AG04449 (cell line): ENCODE results near the gene GRIK2.

Experiments used
- CTCF ChIA-PET: fragments of 350-600 bp; formaldehyde crosslinking; extraction: SDS; loops from one replicate; lab custom pipeline; 2021; ENCODE audit warnings: antibody characterized with exemption; lab: Yijun Ruan, JAX
- POLR2A ChIA-PET: fragments of 400-600, 350-600 bp; formaldehyde crosslinking; extraction: SDS; loops from one replicate; lab custom pipeline; 2020; ENCODE audit warnings: antibody characterized with exemption, inconsistent platforms; lab: Yijun Ruan, JAX
- DNase-seq: peaks from one replicate; pipeline ENCODE4 v3.0.0-alpha.2; 2010; ENCODE audit warnings: low read depth, low spot score
- H3K4me3 ChIP-seq: 2 replicates; pipeline ENCODE4 v1.5.1; 2011; ENCODE audit warnings: low read depth, mild to moderate bottlenecking, control low read depth, low read length
- CTCF ChIP-seq: IDR thresholded peaks from one replicate; pipeline ENCODE4 v1.5.1; 2011; ENCODE audit warnings: mild to moderate bottlenecking, moderate library complexity, low read length, control low read depth, inconsistent platforms; ENCODE audit not compliant: insufficient read depth; ENCODE audit errors: missing control alignments

GRIK2 gene

GRCh38 chr6:101733899-101734298 is 340.4 kb downstream of the GRIK2 start:
- POLR2A ChIA-PET, result no interaction called here
- no peak for DNase-seq
- TF ChIP-seq CTCF, result no peak
- H3K4me3 ChIP-seq, result no peak overlapping the region
- CTCF ChIA-PET, result no interaction called here

- no peak overlapping the region for H3K4me3 ChIP-seq
- ChIA-PET POLR2A (no interaction called here), CTCF (no interaction called here)
- no peak for DNase-seq
- no peak for TF ChIP-seq CTCF
These were observed 345.0 kb downstream of the GRIK2 start for GRCh38 chr6:101738481-101738880.

- H3K4me3 ChIP-seq, result no peak overlapping the region
- TF ChIP-seq CTCF, result no peak
- no peak for DNase-seq
- ChIA-PET POLR2A (no interaction called here), CTCF (interaction anchor here (1.2 kb wide), 1 partner anchor 9 kb away, joined by 3 read pairs; no protein-coding TSS in a partner anchor)
These were observed 347.1 kb downstream of the GRIK2 start for GRCh38 chr6:101740631-101741030.

GRCh38 chr6:101741474-101742171 is 348.1 kb downstream of the GRIK2 start:
- no peak for TF ChIP-seq CTCF
- H3K4me3 ChIP-seq, result no peak overlapping the region
- ChIA-PET CTCF (interaction anchor here (0.7 kb wide), 1 partner anchor 11 kb away, joined by 3 read pairs; no protein-coding TSS in a partner anchor), POLR2A (interaction anchor here (0.9 kb wide), 1 partner anchor 20 kb away, joined by 6 read pairs; no protein-coding TSS in a partner anchor)
- DNase-seq, result no peak

GRCh38 chr6:101747160-101747559 is 353.7 kb downstream of the GRIK2 start:
- TF ChIP-seq CTCF, result no peak

GRCh38 chr6:101747716-101748115 is 354.2 kb downstream of the GRIK2 start:
- H3K4me3 ChIP-seq, result no peak overlapping the region
- TF ChIP-seq CTCF, result no peak
- POLR2A ChIA-PET, result no interaction called here
- CTCF ChIA-PET, result no interaction called here
- no peak for DNase-seq

More at GRCh38 chr6:101747160-101747559, 353.7 kb downstream of the GRIK2 start:
- ChIA-PET CTCF (no interaction called here), POLR2A (no interaction called here)
- no peak for DNase-seq
- no peak overlapping the region for H3K4me3 ChIP-seq
